Adrenal gland (tissue), 5 donors: ENCODE data around the gene RNF215.

ENCODE experiments used
- CTCF ChIP-seq, 6 experiments: fragments of 450-650 bp in 4 of 6; fragments of 200-600 bp in 2 of 6; sonication (generic) in 1 of 6; IDR thresholded peaks; 1 replicate in 5 of 6; 2 replicates in 1 of 6; pipeline versions ENCODE4 v1.5.1 to v1.8.0; 2016 to 2021; ENCODE audit warnings: antibody characterized with exemption in 6 of 6, mild to moderate bottlenecking in 2 of 6, moderate library complexity in 1 of 6
- POLR2A ChIP-seq, 2 donors: fragments of 450-650 bp; IDR thresholded peaks; one replicate each; pipeline ENCODE4 v1.6.1; 2017; ENCODE audit warnings: antibody characterized with exemption in 2 of 2, mild to moderate bottlenecking in 2 of 2, moderate library complexity in 1 of 2
- donor health status: DM: no; HTN: no; CAD: no.

DNA sequence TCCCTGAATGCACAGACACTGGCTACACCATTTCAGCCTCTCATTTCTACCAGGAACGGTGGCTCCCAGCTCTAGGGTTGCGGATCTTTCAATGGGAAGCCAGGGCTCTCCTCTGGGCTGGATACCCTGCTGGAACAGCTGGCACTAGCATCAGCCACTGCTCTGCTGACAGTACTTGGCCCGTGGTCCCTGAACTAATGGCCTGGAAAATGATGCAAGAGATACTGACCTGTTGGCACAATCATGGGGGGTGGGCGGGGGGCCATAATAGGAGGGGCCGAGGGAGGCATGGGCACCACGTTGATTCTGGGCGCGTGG is 49.8 kb downstream of the RNF215 start:
- TF ChIP-seq CTCF (IDR thresholded peaks at IDR 0.05) = no peak
- no peak for TF ChIP-seq POLR2A (IDR thresholded peaks at IDR 0.05)
